GM19438 (cell line): Measurements from ENCODE around the gene PAX1.

ENCODE experiments used
- ATAC-seq: cut with Tn5 transposase; IDR thresholded peaks from one replicate; pipeline ENCODE4 v1.9.1; 2021; ENCODE audit warnings: low read depth; ENCODE audit not compliant: unreplicated experiment

Gene PAX1

DNA sequence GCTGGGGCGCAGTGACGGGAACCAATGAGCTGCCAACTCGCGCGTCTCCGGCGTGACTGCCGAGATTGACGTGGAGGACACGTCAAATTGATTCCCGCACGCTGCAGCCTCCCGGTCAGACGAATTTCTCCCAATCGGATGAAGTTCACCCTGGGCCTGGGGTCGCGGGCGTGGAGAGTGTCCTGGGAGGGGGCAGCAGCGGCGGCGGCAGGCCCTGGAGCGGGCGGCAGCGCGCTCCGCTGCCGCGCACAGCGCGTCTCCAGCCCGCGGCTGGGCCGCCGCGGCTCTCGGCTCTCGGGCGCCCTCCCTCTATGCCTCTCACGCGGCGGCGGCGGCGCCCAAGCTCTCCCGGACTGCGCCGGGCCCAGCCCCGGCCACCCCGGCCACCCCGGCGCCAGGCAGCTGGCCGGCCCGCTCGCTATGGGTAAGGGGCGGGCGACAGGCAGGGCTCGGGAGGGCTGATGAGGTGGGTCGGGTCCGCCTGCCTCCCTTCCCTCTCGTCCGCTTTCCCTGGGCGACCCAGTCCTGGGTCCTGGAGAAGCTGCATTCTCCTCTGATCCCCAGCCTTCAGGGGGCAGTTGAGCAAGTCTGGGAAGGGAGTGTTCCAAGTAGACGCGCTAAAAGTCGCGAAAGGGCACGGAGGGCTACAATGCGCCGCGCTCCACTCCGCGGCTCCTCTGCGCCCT lies at the start of gene PAX1:
TSS of gene PAX1 (plus strand) at position 90 of the 686 bp plus-strand sequence. CDS start at position 139, 49 bp downstream.
- ATAC-seq = no peak

DNA sequence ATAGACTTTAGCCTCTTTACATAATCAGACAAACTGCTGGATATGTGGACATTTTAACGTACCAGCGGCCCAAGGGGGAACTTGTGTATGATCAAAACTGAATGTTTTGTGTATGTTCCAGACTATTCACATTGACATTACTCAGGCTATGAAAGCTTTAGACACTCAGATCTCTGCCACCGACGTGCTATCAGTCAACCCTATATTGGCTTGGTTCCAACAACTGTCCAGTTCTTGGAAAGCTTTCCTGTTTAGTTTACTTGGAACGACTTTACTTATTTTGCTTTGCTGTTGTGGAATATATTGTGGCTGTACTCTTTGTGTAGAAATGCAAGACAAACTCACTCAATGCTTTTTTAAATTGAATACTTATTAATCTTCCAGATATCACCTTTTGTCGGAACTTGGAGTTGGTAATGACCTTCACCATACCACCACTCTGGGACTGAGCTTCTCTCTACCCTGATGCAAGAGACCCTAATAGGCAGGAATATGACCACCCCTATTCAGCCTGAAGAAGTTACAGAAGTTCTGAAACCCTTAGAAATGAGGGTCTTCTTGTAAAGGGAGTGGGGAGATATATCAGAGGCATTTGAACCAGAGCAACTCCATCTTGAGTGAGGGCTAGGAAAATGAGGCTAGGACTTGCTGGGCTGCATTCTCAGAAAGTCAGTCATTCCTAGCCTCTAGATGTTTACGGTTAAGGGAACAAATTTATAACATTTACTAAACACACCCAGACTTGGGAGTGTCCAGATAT lies 49.0 kb upstream of the PAX1 start:
- ATAC-seq = no peak

DNA sequence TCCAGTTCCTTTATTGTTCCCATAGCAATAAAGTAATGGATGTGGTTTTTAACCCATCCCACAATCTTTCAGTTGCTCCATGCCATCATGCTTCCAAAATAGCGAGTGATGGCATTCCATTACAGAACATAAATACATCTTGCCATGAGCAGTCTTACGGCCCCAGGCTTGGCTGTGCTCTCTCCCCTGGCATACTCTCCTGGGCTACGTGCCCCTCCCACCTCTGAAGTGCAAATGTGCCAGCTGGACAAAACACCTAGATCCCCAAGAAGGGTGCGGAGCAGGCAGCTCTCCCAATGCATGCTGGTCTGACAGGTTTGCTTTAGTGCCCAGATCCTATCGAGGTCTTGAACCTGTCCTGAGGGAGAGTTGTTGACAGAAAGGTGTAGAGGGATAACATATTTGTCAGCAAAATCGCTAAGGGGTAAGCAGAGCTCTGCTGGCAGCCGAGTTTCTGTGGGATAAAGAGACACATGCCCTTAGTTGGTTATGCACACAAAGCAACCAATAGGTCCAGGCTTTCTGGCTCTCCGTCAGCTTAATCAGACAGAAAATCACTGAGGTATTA lies 43.9 kb upstream of the PAX1 start:
- ATAC-seq = no peak

DNA sequence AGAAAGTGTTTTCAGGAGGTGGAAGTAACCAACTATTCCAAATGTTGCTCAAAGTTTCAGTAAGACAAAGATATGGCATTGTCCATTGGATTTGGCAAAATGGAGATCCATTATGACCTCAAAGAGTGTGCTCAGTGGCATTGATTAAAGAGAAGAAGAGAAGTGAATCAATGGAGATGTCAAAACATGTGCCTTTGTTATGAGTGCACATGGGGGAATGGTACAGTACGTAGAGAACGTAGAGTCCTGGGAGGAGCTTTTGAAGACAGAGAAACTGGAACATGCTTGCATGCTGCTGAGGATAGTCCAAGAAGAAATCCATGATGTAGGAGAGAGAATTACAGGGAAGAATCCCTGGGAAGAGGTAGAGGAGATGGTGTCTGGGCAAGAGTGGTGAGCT lies 42.0 kb upstream of the PAX1 start:
- ATAC-seq = no peak

DNA sequence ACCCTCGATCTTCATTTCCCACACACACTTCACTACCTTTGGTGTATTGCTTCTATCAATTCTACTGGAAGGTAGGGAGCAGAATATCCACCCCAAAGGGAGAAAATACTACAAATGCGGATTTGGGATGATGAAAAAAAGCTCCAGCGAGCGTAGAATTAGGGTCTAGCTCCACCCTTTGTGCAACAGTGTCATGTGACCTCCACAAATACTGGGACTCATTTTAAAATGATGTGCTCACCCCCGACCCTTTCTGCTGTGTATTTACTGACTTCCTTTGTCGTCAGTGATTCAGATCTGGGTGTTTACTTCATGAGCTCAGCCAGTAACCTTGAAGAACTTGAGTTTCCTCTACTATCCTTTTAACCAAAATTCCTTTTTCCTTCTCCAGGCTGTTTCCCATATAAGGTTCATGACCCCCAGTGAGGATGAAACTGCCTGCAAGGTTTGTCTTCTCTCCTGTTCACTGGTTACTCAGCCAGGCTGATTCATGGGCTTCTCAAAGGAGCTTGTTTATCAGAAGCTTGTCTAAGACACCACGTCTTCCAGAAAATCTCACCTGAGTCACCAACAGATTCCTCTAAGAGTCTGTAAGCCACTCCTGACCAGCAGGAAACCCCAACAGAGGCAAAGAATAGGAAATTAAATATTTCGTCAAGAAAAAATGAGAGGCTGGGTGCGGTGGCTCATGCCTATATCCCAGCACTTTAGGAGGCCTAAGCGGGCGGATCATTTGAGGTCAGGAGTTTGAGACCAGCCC lies 39.6 kb upstream of the PAX1 start:
- ATAC-seq = no peak

DNA sequence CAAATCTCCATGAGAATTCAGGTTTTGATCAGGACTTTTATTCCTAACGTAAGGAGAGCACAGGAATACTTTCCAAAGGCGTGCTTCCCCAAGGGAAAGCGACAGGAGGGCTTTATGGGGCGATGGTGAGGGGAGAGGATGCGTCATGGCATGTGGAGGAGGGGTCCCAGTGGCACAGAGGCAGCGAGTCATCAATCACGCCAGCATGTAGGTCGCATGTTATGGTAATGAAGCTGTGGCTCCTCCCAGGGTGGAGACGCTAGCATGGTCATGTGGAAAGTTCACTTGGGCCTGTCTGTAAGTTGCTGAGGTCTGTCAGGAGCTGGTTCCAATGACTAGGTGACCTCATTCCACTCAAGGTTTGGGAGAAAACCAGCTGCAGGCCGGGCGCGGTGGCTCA lies 35.3 kb upstream of the PAX1 start:
- ATAC-seq = no peak

DNA sequence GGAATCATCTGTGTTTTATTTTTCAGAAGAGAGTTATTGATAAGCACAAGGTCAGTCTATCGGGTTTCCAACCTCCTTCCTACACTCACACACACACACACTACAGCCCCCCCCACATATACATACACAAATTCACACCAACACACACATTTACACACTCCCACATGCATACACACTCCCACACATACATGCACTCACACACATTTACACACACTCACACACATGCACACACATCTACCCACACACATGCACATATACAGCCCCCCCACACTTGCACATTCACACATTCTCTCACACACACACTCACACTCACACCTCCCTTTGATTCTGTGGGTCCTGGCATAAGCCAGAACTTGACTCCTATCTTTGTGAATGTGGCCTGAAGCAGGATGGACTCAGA lies 34.5 kb upstream of the PAX1 start:
- no peak for ATAC-seq

DNA sequence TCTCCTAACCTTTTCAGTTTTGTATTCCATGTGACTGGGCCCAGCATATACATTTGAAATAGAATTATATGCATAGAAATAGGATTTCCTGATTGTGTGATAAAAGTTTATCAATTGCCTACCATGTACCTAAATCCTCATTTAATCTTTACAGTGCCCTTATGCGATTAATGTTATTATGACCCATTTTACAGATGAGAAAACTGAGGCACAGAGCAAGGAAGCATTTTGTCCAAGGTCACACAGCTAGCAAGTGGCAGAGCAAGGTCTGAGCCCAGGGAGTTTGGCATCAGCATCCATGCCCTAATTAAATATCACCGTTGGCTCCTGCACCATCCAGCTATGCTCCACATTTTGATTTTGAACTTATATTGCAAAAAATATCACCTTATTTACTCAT lies 28.2 kb upstream of the PAX1 start:
- ATAC-seq = no peak

DNA sequence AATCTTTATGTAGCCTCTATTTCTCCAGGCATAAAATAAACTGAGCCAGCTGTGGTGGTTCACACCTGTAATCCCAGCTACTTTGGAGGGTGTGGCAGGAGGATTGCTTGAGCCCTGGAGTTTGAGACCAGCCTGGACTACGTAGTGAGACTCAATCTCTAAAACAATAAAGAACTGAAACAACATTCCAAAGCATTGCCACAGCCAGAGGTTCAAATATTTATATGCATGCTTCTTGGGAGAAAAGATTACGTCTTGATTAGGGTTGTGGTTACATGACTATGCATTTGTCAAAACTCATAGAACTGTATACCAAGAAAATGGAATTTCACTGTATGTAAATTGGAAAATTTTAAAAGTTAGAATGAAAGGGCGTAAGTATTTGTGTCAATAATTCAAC lies 27.7 kb upstream of the PAX1 start:
- ATAC-seq = no peak

DNA sequence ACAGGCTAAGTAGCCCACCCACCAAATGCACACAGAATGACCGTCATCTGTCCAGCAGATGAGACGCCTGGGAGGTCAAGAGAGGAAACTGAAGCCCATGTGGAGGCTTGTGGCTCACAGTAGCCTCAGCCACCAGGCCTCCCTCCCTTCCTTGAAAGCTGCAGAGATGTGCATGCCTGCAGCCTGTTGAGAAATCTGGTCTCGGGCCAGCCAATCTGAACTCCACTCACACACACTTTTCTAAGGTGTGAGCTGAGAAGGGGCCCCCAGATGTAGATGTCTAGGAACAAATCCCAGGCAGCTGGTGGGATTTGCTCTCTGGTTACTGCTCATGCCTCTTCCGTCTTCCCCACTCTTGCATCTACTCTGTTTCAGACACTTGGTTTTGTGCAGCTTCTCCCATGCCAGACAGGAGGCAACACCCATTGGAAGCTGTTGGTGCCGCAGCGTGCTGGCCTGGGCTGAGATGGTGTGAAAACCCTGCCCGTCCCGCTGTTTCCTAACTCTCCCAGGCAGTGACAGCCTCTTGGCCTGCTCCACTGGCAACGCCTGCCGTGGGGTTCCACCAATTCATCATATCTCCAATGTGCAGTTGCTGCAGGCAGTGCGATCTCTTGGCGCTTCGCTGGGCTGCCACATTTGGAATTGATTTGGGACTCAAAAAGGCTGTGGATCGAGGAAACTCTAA lies 24.1 kb upstream of the PAX1 start:
- no peak for ATAC-seq

DNA sequence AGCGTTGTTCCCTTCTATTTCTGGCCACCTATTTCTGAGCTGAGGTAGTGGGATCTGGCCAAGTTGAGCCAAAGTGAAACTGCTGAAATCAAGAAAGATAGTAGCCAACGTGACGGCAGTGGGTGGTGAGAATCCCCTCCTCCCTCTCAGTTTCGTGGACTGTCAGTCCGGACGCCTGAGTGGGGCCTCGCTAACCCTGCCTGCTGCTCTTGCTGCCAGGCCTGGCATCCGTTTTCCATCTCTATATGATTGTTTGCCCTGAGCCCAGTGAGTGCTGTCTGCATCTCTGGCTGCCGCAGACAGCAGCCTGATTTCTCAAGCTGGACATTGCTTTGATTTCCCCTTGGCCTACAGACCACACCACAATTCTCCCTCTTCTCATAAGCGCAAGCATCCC lies 23.5 kb upstream of the PAX1 start:
- ATAC-seq = no peak

DNA sequence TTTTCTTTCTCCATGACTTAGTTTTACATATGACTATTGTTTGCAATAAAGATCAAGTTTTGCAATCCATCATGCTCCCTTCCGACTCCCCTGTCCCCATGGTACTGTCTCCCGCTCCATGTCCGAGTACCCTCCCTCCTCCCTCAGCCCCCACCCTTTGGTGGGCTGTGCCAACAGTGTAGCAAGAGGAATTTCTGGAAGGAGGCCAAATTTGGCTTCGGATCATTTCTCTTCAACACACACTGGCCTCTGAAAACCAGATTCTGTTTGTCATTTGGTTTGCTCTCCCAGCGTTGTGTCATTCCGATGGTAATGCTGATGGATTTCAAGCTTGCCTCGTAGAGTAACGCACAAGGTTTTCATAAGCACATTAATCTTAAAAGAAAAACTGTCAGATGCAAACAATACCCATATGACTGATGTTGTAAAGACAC lies 22.9 kb upstream of the PAX1 start:
- ATAC-seq = no peak

DNA sequence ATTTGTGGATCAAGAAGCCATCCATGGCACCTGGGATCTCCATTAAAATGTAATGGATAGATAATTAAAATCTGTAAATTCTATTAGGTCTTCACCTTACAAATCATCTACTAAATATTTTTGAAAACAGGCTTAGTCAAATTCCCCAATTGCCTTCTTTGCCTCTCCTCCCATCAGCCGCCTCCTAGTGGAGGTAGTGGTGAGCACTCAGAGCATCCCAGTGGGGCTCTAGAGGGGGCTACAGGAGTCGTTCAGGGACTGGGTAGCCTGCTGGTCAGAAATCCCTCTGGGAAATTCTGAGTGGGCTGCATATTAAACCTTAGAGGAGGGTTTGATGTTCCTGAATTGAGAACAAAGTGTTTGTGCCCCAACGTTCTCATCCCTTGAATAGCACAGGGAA lies 20.8 kb upstream of the PAX1 start:
- ATAC-seq = no peak

DNA sequence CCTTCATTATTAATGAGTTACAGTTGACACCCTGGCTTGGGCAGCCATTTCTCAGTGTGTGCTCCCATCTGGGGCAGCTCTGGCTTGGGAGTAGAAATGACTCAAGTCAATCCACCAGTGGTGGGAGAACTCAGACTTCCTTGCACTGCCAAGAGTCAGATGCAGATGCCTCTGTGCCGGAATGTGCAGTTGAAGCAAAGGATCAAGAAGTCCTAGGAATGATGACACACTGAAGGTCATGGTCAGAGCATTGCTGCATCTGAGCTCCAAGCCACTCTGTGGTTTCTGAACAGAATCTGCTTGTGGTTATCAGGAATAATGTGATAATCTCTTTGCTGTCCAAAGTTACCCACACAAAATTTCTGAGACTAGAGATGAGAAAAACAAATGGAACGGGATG lies 19.5 kb upstream of the PAX1 start:
- no peak for ATAC-seq

DNA sequence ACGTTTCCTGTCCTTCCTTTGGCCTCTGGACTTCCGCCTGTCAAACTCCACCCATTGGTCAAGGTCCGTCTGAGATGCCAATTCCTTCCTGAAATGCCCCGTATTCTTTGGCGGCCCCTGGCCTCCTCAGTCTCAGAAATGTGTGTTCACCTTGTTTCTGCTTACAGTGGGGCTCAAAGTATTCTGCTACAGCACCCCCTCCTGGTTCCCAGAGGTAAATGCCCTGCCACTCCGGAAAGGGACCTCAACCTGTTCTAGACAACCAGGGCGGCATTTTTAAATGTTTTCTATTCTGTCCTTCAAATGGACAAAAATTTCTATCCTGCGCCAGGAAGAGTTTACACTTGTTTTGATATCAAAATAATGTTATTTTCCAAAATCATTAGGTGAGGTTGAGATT lies 12.1 kb upstream of the PAX1 start:
- ATAC-seq = no peak

DNA sequence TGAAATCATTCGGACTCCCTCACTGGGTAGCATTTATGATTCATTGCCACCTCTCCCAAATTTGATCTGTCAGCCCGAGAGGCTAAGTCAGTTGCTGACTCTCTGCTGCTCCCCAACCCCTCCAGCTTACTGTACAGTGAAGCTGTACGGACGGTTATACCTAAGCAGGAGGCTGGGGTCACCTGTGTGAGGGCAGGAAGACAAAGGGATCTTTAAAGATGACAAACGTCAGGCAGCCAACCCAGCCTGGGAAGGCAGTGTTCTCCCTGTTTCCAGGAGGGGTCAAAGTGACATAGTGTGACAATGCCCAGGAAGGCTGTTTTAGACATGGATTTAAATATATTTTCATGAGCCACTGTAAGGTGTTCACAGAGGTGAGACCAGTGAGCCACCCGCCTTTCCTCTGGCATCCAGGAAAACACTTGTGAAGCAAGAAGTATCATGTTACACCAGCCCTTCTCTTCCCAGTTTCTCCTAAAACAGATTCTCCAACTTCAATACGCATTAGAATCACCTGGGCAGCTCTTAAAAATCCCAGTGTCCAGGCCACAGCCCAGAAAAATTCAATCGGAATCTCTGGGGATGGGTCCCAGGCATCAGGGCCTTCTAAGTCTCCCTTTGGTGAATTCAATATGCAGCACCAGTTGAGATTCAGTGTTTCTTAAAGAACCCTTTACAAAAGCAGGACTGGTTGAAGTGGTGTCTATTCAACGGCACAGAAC lies 6.8 kb upstream of the PAX1 start:
- no peak for ATAC-seq

DNA sequence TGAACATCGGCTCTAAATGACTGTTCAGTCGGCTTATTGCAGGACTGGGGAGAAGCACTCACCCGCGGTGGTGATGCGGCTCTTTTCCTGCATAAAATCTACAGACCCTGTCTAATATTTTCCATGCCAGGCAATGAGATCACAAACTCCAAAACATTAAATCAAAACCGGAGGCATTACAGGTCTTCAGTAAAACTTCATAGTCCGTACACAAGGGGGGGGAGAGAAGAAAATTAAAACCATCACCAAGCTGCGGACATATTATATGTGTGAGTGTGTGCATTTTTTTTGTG lies 6.3 kb upstream of the PAX1 start:
- ATAC-seq = no peak

DNA sequence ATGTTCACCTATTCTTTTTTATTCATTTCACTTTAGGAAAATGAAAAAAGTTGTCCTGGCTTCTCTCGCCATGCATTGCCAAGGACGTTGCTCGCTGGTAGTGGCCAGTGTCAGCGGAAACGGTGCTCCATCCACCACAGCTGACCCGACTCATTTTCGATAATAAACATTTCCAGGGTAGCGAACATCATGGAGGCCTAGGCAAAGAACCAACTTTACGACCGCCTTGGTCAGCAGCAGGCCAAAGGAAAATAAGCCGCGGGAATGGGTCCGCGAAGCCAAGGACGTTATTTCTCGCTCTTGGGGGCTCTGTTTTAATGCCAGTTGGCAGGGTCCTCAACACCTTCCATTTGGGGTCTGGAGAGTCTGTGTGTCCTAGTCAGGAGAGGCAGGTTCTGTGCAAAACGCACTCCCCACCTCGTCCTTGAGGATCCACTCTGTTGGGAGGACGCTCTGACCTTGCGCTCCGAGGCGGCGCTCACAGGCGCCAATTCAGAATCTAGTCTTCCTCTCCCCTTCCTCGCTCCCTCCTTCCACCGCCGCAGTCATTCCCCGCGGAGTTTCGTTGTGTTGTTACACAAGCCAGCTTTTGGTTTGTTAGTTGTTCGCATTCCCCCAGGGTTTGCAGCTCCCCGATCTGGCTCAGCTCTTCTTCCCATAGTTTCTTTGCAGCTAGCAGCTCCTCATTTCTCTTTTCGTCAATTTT lies 4.1 kb upstream of the PAX1 start:
- no peak for ATAC-seq

DNA sequence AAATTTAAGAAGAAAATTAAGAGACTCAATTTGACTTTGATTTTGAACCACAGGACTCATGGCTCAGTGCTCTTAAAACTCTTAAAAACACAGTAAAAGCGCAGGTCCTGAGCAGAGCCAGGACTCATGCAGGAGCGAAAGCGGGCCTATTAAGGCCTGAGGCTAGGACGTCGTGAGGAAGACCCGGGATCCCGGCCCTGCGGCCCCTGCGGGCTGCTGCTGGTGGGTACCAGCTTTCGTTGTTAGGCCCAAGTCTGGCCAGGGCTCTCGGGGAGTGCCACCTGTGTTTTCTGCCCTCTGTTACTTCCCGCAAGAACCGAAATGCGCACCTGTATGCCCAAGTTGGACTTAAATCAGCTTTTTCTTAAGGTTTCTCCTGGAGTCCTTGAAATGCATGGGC lies 3.4 kb upstream of the PAX1 start:
- no peak for ATAC-seq
